ENCODE measurements around the gene NOP9.
"Not testable (repeated sequence)": the region's sequence is repeated elsewhere in the genome, so short reads cannot be mapped to it uniquely, and the experiment has no call there.

Gene NOP9

DNA sequence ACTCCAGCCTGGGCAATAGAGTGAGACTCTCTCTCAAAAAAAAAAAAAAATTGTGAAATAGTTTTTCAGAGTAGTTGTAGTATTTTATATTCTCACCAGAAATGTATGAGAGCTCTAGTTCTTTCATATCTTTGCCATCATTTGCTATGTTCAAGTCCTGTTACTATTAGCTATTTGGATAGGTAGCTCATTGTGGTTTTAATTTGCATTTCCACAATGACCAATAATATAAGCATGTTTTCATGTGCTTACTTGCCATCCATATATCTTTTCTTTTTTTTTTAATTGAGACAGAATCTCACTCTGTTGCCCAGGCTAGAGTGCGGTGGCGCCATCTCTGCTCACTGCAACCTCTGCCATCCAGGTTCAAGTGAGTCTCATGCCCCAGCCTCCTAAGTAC, 48.5 kb downstream of the NOP9 start:
- no peak for DNase-seq (ENCODE audit: low read depth, low spot score)

DNA sequence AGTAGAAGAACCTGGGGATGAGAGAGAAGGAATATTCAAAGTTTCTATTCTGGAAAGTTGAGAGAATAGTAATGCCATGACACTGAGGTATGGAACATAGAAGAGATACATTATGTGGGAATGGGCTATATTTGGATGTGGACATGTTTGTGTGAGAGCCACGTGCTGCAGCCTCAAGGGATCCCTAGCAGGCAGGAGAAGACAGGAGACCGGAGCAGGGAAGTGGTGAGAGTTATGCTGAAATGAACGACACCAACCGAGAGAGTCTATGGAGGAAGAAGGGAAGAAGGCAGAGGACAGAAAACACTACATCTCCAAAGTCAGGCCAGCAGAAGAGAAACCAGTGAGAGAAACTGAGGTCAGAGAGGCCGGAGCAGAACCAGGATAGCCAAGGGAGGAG, 50.1 kb downstream of the NOP9 start:
- DNase-seq (ENCODE audit: low read depth, low spot score), result no peak

DNA sequence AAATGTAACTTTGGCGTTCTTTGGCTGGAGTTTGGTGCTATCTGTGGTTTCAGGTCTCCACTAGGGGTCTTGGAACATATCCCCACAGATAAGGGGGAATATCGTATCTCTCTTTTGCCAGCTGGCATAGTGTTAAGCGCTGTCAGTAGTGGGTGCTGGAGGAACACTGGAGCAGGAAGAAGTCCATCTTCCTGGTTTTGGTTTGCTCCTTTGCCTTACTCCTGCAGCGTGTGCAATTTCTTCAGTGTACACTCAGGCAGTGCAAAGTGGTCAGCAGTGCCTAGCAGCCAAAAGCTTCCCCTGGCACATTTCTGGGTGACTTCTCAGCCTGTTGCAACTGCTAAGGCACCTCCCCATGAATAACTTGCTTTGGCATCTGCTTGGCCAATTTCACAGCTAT, 51.9 kb downstream of the NOP9 start:
- DNase-seq (ENCODE audit: low read depth, low spot score), result no peak

DNA sequence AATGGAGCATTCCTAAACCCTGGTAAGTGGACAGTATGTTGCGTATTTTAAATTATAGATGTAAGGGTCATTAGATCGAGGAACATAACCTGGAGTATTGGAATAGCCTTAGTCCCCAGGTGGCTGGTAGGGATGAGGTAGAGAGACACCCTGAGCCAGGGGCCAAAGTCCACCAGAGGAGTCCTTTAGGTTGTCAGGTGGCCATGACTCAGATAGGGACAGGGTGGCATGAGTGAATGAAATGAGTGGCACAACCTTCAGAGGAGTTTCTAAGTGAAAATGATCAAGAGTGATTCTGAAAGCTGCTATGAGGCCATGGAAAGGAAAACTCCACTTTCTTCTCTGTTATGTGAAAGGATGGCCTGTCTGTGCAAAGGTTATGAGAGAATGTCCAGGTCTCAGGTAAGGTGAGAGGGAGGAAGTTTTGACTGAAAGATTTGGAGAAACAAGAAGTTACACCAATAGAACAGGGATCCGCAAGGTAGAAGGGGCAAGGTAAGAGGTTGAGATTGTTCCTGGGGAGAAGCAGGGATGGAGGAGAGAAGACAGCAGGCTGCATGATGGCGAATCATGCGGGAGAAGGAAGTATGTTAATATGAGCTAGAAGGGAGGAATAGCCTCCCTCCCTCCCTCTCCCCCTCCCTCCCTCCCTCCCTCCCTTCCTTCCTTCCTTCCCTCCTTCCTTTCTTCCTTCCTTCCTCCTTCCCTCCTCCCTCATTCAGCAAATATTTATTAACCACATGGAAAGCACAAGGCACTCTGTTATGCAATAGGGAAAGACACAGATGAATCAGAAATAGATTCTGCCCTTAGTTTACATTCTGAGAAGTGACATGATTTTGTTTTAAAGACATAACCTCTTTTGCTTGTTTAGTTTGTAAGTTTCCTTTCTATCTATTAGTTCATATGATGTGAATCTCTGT, 54.2 kb downstream of the NOP9 start:
- no peak for DNase-seq (ENCODE audit: low read depth, low spot score)

DNA sequence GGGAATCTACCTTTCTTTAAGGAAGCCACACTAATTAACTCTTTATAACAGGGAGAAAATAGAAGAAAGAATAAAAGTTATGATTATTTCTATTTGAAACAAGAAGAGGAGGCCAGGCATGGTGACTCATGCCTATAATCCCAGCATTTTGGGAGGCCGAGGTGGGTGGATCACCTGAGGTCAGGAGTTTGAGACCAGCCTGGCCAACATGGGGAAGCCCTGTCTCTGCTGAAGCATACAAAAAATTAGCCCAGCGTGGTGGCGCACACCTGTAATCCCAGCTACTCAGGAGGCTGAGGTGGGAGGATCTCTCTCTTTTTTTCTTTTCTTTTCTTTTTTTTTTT, 54.8 kb downstream of the NOP9 start:
- DNase-seq (ENCODE audit: low read depth, low spot score), result not testable (repeated sequence)

DNA sequence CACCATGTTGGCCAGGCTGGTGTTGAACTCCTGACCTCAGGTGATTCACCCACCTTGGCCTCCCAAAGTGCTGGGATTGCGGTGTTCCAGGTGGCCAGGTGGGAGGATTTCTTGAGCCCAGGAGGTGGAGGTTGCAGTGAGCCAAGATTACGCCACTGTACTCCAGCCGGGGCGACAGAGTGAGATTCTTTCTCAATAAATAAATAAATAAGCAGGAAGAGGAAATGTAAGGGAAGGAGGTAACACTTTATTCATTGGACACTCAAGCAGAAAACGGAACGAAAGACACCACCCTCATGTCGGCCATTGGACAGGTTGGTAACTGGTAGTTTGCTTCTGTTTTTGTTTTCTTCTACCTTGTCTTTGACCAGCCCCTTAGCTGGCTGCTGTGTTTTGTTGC, 55.4 kb downstream of the NOP9 start:
- DNase-seq (ENCODE audit: low read depth, low spot score), result no peak

DNA sequence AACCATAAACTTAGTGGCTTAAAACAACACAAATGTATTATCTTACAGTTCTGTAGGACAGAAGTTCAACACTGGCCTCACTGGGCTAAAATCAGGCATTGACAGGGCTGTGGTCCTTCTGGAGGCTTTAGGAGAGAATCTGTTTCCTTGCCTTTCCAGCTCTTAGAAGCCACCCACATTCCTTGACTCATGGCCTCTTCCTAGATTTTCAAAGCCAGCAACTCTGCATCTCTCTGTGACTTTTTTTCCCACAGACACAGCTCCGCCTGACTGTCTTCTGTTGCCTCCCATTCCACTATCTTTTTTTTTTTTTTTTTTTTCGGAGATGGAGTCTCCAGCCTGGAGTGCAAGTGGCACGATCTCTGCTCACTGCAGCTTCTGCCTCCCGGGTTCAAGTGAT, 56.6 kb downstream of the NOP9 start:
- DNase-seq (ENCODE audit: low read depth, low spot score), result no peak
